ENCODE results near the gene TBXAS1. TPM values are rescaled to one million over a fixed set of nuclear protein-coding genes. Genes with fewer than 3 reads are reported as not detected.

Gene TBXAS1
- total and polyA plus RNA-seq, 4 donors = 4.1 to 22.4 (median 12.2) TPM

GRCh38 chr7:139972029-139972428 is 143.0 kb downstream of the TBXAS1 start:
- TF ChIP-seq SP1 (IDR thresholded peaks at IDR 0.05) (no peak), JUND (IDR thresholded peaks at IDR 0.05) (no peak), EGR1 (IDR thresholded peaks at IDR 0.05; ENCODE audit: low read depth in 2 of 2) (no peak), RAD21 (IDR thresholded peaks at IDR 0.05) (no peak), GABPA (IDR thresholded peaks at IDR 0.05 in 1 of 2, conservative IDR thresholded peaks at IDR 0.05 in 1 of 2) (no peak)
- no peaks in the 10 kb centered on the region for H3K4me1 ChIP-seq (ENCODE audit: control insufficient read depth in 4 of 4, insufficient read depth in 4 of 4, low read length in 3 of 4)
- no peaks in the 10 kb centered on the region for H3K27me3 ChIP-seq (ENCODE audit: control insufficient read depth in 4 of 4, insufficient read depth in 4 of 4, low read length in 3 of 4)
- no peak overlapping the region for H3K4me3 ChIP-seq (ENCODE audit: low read depth in 1 of 3, low read length in 3 of 3)
- H3K36me3 ChIP-seq (ENCODE audit: control insufficient read depth in 4 of 4, insufficient read depth in 3 of 4, low read depth in 1 of 4, low read length in 3 of 4) = peaks cover 0 to 3% (median 0%) of the 10 kb centered on the region in 4 donors
- no peak overlapping the region for H3K9ac ChIP-seq (ENCODE audit: low read depth in 1 of 2, low read length in 2 of 2)
- no peak overlapping the region for H3K27ac ChIP-seq (ENCODE audit: low read depth in 1 of 2, low read length in 2 of 2)
- no peaks in the 10 kb centered on the region for H3K9me3 ChIP-seq (ENCODE audit: control insufficient read depth in 4 of 4, low read length in 3 of 4)
- DNase-seq (ENCODE audit: low spot score) = no peak

DNA sequence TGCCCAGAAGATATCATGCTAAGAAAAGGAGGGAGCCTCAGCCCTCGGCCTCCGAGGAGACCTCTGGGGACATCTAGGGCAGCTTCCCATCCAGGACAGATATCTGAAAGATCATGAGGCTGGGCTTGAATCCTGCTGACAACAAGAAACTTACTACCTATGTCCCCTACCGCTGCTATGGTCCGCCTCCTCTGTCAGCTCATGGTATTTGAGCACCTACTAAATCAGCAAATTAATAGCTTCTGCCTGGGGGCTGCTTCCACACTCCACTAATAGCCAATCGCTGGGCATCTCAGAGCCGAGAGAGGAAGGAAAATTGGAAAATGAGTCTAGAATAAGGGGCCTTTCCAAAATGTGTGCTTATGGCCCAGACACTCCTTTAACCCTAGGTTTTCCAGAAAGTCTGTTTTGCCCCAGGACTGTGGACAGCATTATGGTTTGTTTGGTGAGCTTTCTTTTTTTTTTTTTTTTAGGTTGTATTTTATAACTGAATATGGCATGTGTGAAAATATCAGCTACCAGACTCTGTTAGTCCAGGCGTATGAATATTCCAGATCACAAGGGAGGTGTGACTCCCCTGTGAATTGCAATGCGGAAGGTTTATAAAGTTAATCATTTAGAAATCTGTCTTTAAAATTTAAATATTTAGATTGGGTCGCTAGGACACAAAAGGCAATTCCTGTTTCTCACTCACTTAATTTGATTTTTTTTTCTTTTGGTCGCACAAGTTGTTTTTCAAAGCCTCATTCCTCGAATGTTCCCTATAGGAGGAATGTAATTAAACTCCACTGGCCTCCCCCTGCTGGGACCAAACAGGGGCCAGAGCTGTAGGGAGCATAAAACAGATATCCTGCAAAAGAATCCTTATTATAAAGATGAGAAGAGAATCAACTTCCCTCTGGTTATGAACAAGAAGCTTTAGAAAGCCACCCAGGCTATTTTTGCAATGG is 144.3 kb downstream of the TBXAS1 start:
- Histone ChIP-seq H3K9ac (ENCODE audit: low read depth in 1 of 2, low read length in 2 of 2) (no peak overlapping the region), H3K4me1 (ENCODE audit: control insufficient read depth in 4 of 4, insufficient read depth in 4 of 4, low read length in 3 of 4) (no peaks in the 10 kb centered on the region), H3K27ac (ENCODE audit: low read depth in 1 of 2, low read length in 2 of 2) (no peak overlapping the region), H3K4me3 (ENCODE audit: low read depth in 1 of 3, low read length in 3 of 3) (no peak overlapping the region), H3K9me3 (ENCODE audit: control insufficient read depth in 4 of 4, low read length in 3 of 4) (no peaks in the 10 kb centered on the region), H3K36me3 (ENCODE audit: control insufficient read depth in 4 of 4, insufficient read depth in 3 of 4, low read depth in 1 of 4, low read length in 3 of 4) (peaks cover 0 to 3% (median 0%) of the 10 kb centered on the region in 4 donors), H3K27me3 (ENCODE audit: control insufficient read depth in 4 of 4, insufficient read depth in 4 of 4, low read length in 3 of 4) (no peaks in the 10 kb centered on the region)
- no peak for DNase-seq (ENCODE audit: low spot score)
- 85% methylated on average over 11 of the region's 11 CpGs for WGBS
- TF ChIP-seq MAX (IDR thresholded peaks at IDR 0.05) = no peak
- no peak for TF ChIP-seq SP1 (IDR thresholded peaks at IDR 0.05)
- no peak for TF ChIP-seq RXRA (IDR thresholded peaks at IDR 0.05)
- TF ChIP-seq, protein P1, sequence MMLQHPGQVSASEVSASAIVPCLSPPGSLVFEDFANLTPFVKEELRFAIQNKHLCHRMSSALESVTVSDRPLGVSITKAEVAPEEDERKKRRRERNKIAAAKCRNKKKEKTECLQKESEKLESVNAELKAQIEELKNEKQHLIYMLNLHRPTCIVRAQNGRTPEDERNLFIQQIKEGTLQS (IDR thresholded peaks at IDR 0.05) = no peak
- TF ChIP-seq FOXA1 (IDR thresholded peaks at IDR 0.05) = no peak
- TF ChIP-seq ZBTB33 (IDR thresholded peaks at IDR 0.05) = no peak
- TF ChIP-seq GABPA (IDR thresholded peaks at IDR 0.05 in 1 of 2, conservative IDR thresholded peaks at IDR 0.05 in 1 of 2) = no peak
- no peak for TF ChIP-seq EGR1 (IDR thresholded peaks at IDR 0.05; ENCODE audit: low read depth in 2 of 2)
- no peak for TF ChIP-seq HNF4G (IDR thresholded peaks at IDR 0.05)
- TF ChIP-seq REST (IDR thresholded peaks at IDR 0.05) = no peak
- no peak for TF ChIP-seq NR2F2 (IDR thresholded peaks at IDR 0.05)
- no peak for TF ChIP-seq JUND (IDR thresholded peaks at IDR 0.05)
- TF ChIP-seq RAD21 (IDR thresholded peaks at IDR 0.05) = no peak

All from liver (tissue), 9 donors.